Upper lobe of left lung (tissue), 6 donors: ENCODE measurements around the gene MINDY1. TPM values are rescaled to one million over a fixed set of nuclear protein-coding genes. Genes with fewer than 3 reads are reported as not detected.
A peak's percentile ranks its signal among the peaks of the same experiment; 100 is the strongest.

Source experiments
- ATAC-seq, 2 donors: fragments of 200-7000 bp; cut with Tn5 transposase; one replicate each; pipeline ENCODE4 v1.9.1; 2022; ENCODE audit warnings: mild to moderate bottlenecking in 2 of 2, moderate library complexity in 2 of 2; ENCODE audit not compliant: low FRiP score in 2 of 2
- DNase-seq, 2 donors: peaks; one replicate each; pipeline ENCODE4 v3.0.0-alpha.2; 2019 to 2020
- H3K27ac ChIP-seq, 4 donors: fragments of 200-600 bp; sonication (generic); one replicate each; pipeline ENCODE4 v1.5.1; 2016 to 2019
- H3K27me3 ChIP-seq, 4 donors: fragments of 200-600 bp; sonication (generic); one replicate each; pipeline ENCODE4 v1.5.1; 2017 to 2019
- H3K36me3 ChIP-seq, 4 donors: fragments of 200-600 bp; sonication (generic); one replicate each; pipeline ENCODE4 v1.5.1; 2016 to 2019
- H3K4me1 ChIP-seq, 4 donors: fragments of 200-600 bp; sonication (generic); one replicate each; pipeline ENCODE4 v1.5.1; 2018 to 2019
- H3K4me3 ChIP-seq, 4 donors: fragments of 200-600 bp; sonication (generic); one replicate each; pipeline ENCODE4 v1.5.1; 2017 to 2019; ENCODE audit warnings: mild to moderate bottlenecking in 2 of 4, moderate library complexity in 1 of 4
- H3K9me3 ChIP-seq, 4 donors: fragments of 200-600 bp; sonication (generic); one replicate each; pipeline ENCODE4 v1.5.1; 2018 to 2019
- CTCF ChIP-seq, 6 experiments: fragments of 450-650 bp in 4 of 6; fragments of 200-600 bp in 2 of 6; sonication (generic) in 2 of 6; IDR thresholded peaks; one replicate each; pipeline ENCODE4 v1.5.1; 2016 to 2019; ENCODE audit warnings: antibody characterized with exemption in 6 of 6
- EP300 ChIP-seq, 4 donors: sonication (generic); formaldehyde crosslinking; IDR thresholded peaks; one replicate each; pipeline ENCODE4 v1.5.1; 2017; ENCODE audit warnings: antibody characterized with exemption in 4 of 4, control low read depth in 2 of 4
- POLR2A ChIP-seq, 4 donors: fragments of 450-650 bp; IDR thresholded peaks; one replicate each; pipeline ENCODE4 v1.5.1; 2016 to 2017; ENCODE audit warnings: antibody characterized with exemption in 4 of 4, mild to moderate bottlenecking in 2 of 4
- POLR2AphosphoS5 ChIP-seq, 2 donors: sonication (generic); formaldehyde crosslinking; IDR thresholded peaks; one replicate each; pipeline ENCODE4 v1.5.1; 2017; ENCODE audit warnings: antibody characterized with exemption in 2 of 2
- WGBS, 2 donors: methylation state at CpG; one replicate each; pipeline ENCODE4 v1.1.5; 2017 to 2018; 5-methylcytosine and 5-hydroxymethylcytosine counted together
- total RNA-seq, 6 donors: library from RNA; depleted of rRNA in 4 of 6; stranded (reverse); fragments of >200 nt in 4 of 6; gene quantifications; one replicate each; pipeline versions ENCODE4 v1.1.0 to v1.2.1, GENCODE V29; 2016 to 2021
- donor health status: DM: no; HTN: no; CAD: no; lungs with moderate emphysema.
- donor health status: DM: no; HTN: yes; CAD: no; lungs with severe emphysema.

The MINDY1 gene
- total RNA-seq, 6 donors from 2014 or later = 14.5 to 34.3 (median 26.9) TPM

- TF ChIP-seq EP300 (IDR thresholded peaks at IDR 0.05) = no peak
- TF ChIP-seq POLR2A (IDR thresholded peaks at IDR 0.05) = no peak
- peak in 1 of 2 donors; percentile 23 for TF ChIP-seq POLR2AphosphoS5 (IDR thresholded peaks at IDR 0.05)
- no peak for TF ChIP-seq CTCF (IDR thresholded peaks at IDR 0.05)
- Histone ChIP-seq H3K27me3 (no peaks in the 10 kb centered on the region), H3K4me1 (peaks cover 29 to 48% (median 40%) of the 10 kb centered on the region in 4 donors), H3K4me3 (no peak overlapping the region), H3K9me3 (no peaks in the 10 kb centered on the region), H3K36me3 (peaks cover 15 to 56% (median 31%) of the 10 kb centered on the region in 4 donors), H3K27ac (peak overlapping the region in 3 of 4 donors; percentile 28 to 96 (median 77))
- ATAC-seq = no peak
- DNase-seq = peak in 1 of 2 donors; percentile 50
- 72 to 79% methylated on average over 4 of the region's 4 CpGs for WGBS, 2 donors
Observed at GRCh38 chr1:151001602-151002001, 5.1 kb downstream of the MINDY1 start.

DNA sequence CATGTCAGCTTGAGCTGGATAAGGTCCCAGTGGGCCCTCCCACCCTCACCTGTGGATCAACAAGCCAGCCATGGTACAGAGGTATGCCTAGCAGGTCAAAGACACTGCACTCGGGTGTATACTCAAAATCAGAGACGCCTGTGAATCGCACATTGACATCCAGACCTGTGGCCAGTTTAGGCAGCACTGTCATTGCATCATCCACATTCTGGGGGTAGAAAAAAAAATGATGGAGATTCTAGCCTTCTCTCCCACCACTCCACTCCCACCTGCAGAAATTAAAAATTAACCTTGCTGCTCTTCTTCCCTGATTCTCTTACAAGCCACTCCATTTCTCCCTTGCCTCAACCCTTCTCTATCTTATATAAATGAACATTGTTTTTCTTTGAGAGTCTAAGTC lies 6.3 kb downstream of the MINDY1 start:
- TF ChIP-seq POLR2AphosphoS5 (IDR thresholded peaks at IDR 0.05) (no peak), EP300 (IDR thresholded peaks at IDR 0.05) (no peak), POLR2A (IDR thresholded peaks at IDR 0.05) (no peak), CTCF (IDR thresholded peaks at IDR 0.05) (no peak)
- 93% methylated on average over 3 of the region's 3 CpGs for WGBS, 2 donors
- ATAC-seq (no peak), DNase-seq (no peak)
- H3K36me3 ChIP-seq = peaks cover 15 to 57% (median 32%) of the 10 kb centered on the region in 4 donors
- no peaks in the 10 kb centered on the region for H3K27me3 ChIP-seq
- H3K4me3 ChIP-seq = no peak overlapping the region
- H3K4me1 ChIP-seq = peaks cover 34 to 56% (median 43%) of the 10 kb centered on the region in 4 donors
- no peaks in the 10 kb centered on the region for H3K9me3 ChIP-seq
- no peak overlapping the region for H3K27ac ChIP-seq

GRCh38 chr1:150999926-151000325 lies 6.8 kb downstream of the MINDY1 start:
- H3K27me3 ChIP-seq = no peaks in the 10 kb centered on the region
- no peak for TF ChIP-seq CTCF (IDR thresholded peaks at IDR 0.05)
- TF ChIP-seq EP300 (IDR thresholded peaks at IDR 0.05) = no peak
- TF ChIP-seq POLR2AphosphoS5 (IDR thresholded peaks at IDR 0.05) = no peak
- no peak for TF ChIP-seq POLR2A (IDR thresholded peaks at IDR 0.05)
- ATAC-seq (no peak), DNase-seq (no peak)
- H3K9me3 ChIP-seq = no peaks in the 10 kb centered on the region
- H3K4me1 ChIP-seq = peaks cover 32 to 51% (median 40%) of the 10 kb centered on the region in 4 donors
- WGBS, 2 donors = 85 to 92% methylated on average over 2 of the region's 2 CpGs
- H3K4me3 ChIP-seq = no peak overlapping the region
- H3K36me3 ChIP-seq = peaks cover 15 to 57% (median 32%) of the 10 kb centered on the region in 4 donors
- no peak overlapping the region for H3K27ac ChIP-seq

- H3K27ac ChIP-seq = no peak overlapping the region
- H3K27me3 ChIP-seq = no peaks in the 10 kb centered on the region
- no peak overlapping the region for H3K4me3 ChIP-seq
- ATAC-seq = no peak
- WGBS, 2 donors = 67 to 72% methylated on average over 14 to 17 of the region's 17 CpGs
- H3K36me3 ChIP-seq = peaks cover 15 to 57% (median 32%) of the 10 kb centered on the region in 4 donors
- H3K9me3 ChIP-seq = no peaks in the 10 kb centered on the region
- DNase-seq = peak in 1 of 2 donors; percentile 30
- H3K4me1 ChIP-seq = peaks cover 25 to 43% (median 32%) of the 10 kb centered on the region in 4 donors
- no peak for TF ChIP-seq EP300 (IDR thresholded peaks at IDR 0.05)
- no peak for TF ChIP-seq POLR2A (IDR thresholded peaks at IDR 0.05)
- no peak for TF ChIP-seq CTCF (IDR thresholded peaks at IDR 0.05)
- TF ChIP-seq POLR2AphosphoS5 (IDR thresholded peaks at IDR 0.05) = no peak
Observed at GRCh38 chr1:150999051-150999674, 7.5 kb downstream of the MINDY1 start.

DNA sequence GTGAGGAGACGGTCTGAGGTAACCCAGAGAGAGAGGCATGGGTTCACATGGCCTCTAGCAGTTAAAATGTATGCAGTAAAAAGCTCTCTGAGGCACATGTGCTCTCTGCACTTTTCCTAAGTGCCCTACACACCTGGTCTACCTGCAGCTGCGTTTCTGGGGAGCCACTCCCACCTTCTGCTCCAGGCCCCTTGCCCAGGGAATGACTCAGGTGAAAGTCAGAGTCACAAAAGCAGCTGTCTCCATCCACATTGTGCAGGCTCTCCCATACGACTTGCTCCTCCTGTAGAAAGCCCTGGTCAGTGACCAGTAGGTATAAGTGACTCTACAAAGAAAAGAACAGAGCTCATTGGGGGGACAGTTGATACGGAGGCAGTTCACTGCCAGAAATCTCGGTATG lies 8.8 kb downstream of the MINDY1 start:
- no peak for TF ChIP-seq CTCF (IDR thresholded peaks at IDR 0.05)
- no peak for TF ChIP-seq EP300 (IDR thresholded peaks at IDR 0.05)
- TF ChIP-seq POLR2AphosphoS5 (IDR thresholded peaks at IDR 0.05) = no peak
- no peak for TF ChIP-seq POLR2A (IDR thresholded peaks at IDR 0.05)
- Histone ChIP-seq H3K9me3 (no peaks in the 10 kb centered on the region), H3K4me3 (no peak overlapping the region), H3K27ac (no peak overlapping the region), H3K4me1 (peaks cover 14 to 31% (median 20%) of the 10 kb centered on the region in 4 donors), H3K27me3 (no peaks in the 10 kb centered on the region), H3K36me3 (peaks cover 15 to 57% (median 32%) of the 10 kb centered on the region in 4 donors)
- DNase-seq (no peak), ATAC-seq (no peak)
- 66 to 100% methylated on average over 3 to 5 of the region's 5 CpGs for WGBS, 2 donors
